Cardiac muscle cell (in vitro differentiated cells and primary cell): ENCODE results near the gene SERPINC1. TPM values are rescaled to one million over a fixed set of nuclear protein-coding genes. Genes with fewer than 3 reads are reported as not detected.

ENCODE experiments used
- DNase-seq, 2 donors: peaks; one replicate each; pipeline versions ENCODE4 v3.0.0 to v3.0.0-alpha.2; 2010 to 2017; ENCODE audit warnings: low read depth in 1 of 2, low spot score in 1 of 2
- H3K27ac ChIP-seq: fragments of 200-600 bp; sonication (generic); 2 replicates; pipeline ENCODE4 v1.5.1; 2016
- H3K27me3 ChIP-seq: fragments of 200-600 bp; sonication (generic); 2 replicates; pipeline ENCODE4 v1.6.0; 2016; ENCODE audit warnings: control low read depth
- H3K36me3 ChIP-seq: fragments of 200-600 bp; sonication (generic); 2 replicates; pipeline ENCODE4 v1.5.1; 2016; ENCODE audit warnings: control low read depth
- H3K4me1 ChIP-seq: fragments of 200-600 bp; sonication (generic); 2 replicates; pipeline ENCODE4 v1.8.1; 2017; ENCODE audit warnings: low read depth, mild to moderate bottlenecking, mixed run types
- H3K4me3 ChIP-seq: fragments of 200-600 bp; sonication (generic); 2 replicates; pipeline ENCODE4 v1.5.1; 2016; ENCODE audit warnings: mild to moderate bottlenecking
- H3K9me3 ChIP-seq: fragments of 200-600 bp; sonication (generic); 2 replicates; pipeline ENCODE4 v1.5.1; 2017; ENCODE audit warnings: low read depth, mild to moderate bottlenecking, control low read depth
- CTCF ChIP-seq: IDR thresholded peaks from 2 replicates; pipeline ENCODE4 v1.5.1; 2012; ENCODE audit warnings: low read depth, mild to moderate bottlenecking, low read length
- polyA plus RNA-seq: library from polyadenylated mRNA; unstranded; fragments of >200 nt; fragmentation: Nextera tagmentation; extraction: Ambion mirVana; gene quantifications from 2 replicates; pipeline ENCODE4 v1.2.1, GENCODE V29; 2016
- total RNA-seq: library from RNA; depleted of rRNA; stranded (reverse); fragments of >200 nt; gene quantifications from 2 replicates; pipeline ENCODE4 v1.2.3, GENCODE V29; 2016

SERPINC1 gene
- total and polyA plus RNA-seq, 2 experiments from 2014 or later: 0.36 TPM; not detected in 1

- H3K4me3 ChIP-seq: no peak overlapping the region
- no peak for TF ChIP-seq CTCF
- no peaks in the 10 kb centered on the region for H3K27me3 ChIP-seq
- H3K36me3 ChIP-seq: no peaks in the 10 kb centered on the region
- no peak for DNase-seq
- no peaks in the 10 kb centered on the region for H3K4me1 ChIP-seq
- no peak overlapping the region for H3K27ac ChIP-seq
- H3K9me3 ChIP-seq: no peaks in the 10 kb centered on the region
Observed at GRCh38 chr1:173917635-173918493, 737 bp upstream of the SERPINC1 start.

GRCh38 chr1:173916667-173917066 lies 460 bp downstream of the SERPINC1 start:
- H3K9me3 ChIP-seq: no peaks in the 10 kb centered on the region
- no peaks in the 10 kb centered on the region for H3K27me3 ChIP-seq
- H3K27ac ChIP-seq: no peak overlapping the region
- H3K4me1 ChIP-seq: no peaks in the 10 kb centered on the region
- no peak overlapping the region for H3K4me3 ChIP-seq
- no peak for TF ChIP-seq CTCF
- DNase-seq: no peak
- H3K36me3 ChIP-seq: no peaks in the 10 kb centered on the region

GRCh38 chr1:173915596-173915995 lies 1.5 kb downstream of the SERPINC1 start:
- Histone ChIP-seq H3K27me3 (no peaks in the 10 kb centered on the region), H3K4me3 (no peak overlapping the region), H3K27ac (no peak overlapping the region), H3K9me3 (no peaks in the 10 kb centered on the region), H3K4me1 (no peaks in the 10 kb centered on the region), H3K36me3 (no peaks in the 10 kb centered on the region)
- no peak for DNase-seq
- TF ChIP-seq CTCF: no peak

- no peaks in the 10 kb centered on the region for H3K27me3 ChIP-seq
- H3K36me3 ChIP-seq: no peaks in the 10 kb centered on the region
- H3K4me1 ChIP-seq: no peaks in the 10 kb centered on the region
- TF ChIP-seq CTCF: peak; percentile 65
- H3K9me3 ChIP-seq: no peaks in the 10 kb centered on the region
- H3K27ac ChIP-seq: no peak overlapping the region
- DNase-seq: peak; percentile 24 to 28
- no peak overlapping the region for H3K4me3 ChIP-seq
Observed at GRCh38 chr1:173914366-173914871, 2.7 kb downstream of the SERPINC1 start.

GRCh38 chr1:173913111-173913510 lies 4.0 kb downstream of the SERPINC1 start:
- H3K27ac ChIP-seq: no peak overlapping the region
- H3K27me3 ChIP-seq: no peaks in the 10 kb centered on the region
- no peaks in the 10 kb centered on the region for H3K36me3 ChIP-seq
- H3K9me3 ChIP-seq: no peaks in the 10 kb centered on the region
- DNase-seq: no peak
- no peak for TF ChIP-seq CTCF
- no peak overlapping the region for H3K4me3 ChIP-seq
- H3K4me1 ChIP-seq: no peaks in the 10 kb centered on the region
